Measurements from ENCODE around the gene CRIP1.

Gene CRIP1

GRCh38 chr14:105465209-105466031, 21.3 kb upstream of the CRIP1 start:
- Histone ChIP-seq H3K36me3 (peaks cover 28 to 80% (median 71%) of the 10 kb centered on the region in 3 donors), H3K4me1 (peaks cover 0 to 54% (median 32%) of the 10 kb centered on the region in 4 donors), H3K4me3 (no peak overlapping the region), H3K27me3 (no peaks in the 10 kb centered on the region), H3K27ac (peak overlapping the region; percentile 13 to 97), H3K9me3 (no peaks in the 10 kb centered on the region)
- intact Hi-C loops (cut with DNase I; ENCODE audit: low total_unique reads): no loop called here
- TF ChIP-seq, protein P1, sequence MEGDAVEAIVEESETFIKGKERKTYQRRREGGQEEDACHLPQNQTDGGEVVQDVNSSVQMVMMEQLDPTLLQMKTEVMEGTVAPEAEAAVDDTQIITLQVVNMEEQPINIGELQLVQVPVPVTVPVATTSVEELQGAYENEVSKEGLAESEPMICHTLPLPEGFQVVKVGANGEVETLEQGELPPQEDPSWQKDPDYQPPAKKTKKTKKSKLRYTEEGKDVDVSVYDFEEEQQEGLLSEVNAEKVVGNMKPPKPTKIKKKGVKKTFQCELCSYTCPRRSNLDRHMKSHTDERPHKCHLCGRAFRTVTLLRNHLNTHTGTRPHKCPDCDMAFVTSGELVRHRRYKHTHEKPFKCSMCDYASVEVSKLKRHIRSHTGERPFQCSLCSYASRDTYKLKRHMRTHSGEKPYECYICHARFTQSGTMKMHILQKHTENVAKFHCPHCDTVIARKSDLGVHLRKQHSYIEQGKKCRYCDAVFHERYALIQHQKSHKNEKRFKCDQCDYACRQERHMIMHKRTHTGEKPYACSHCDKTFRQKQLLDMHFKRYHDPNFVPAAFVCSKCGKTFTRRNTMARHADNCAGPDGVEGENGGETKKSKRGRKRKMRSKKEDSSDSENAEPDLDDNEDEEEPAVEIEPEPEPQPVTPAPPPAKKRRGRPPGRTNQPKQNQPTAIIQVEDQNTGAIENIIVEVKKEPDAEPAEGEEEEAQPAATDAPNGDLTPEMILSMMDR (IDR thresholded peaks at IDR 0.05): no peak
- DNase-seq: no peak

GRCh38 chr14:105466531-105467248, 20.0 kb upstream of the CRIP1 start:
- H3K27ac ChIP-seq: peak overlapping the region; percentile 97 to 98
- intact Hi-C loops (cut with DNase I; ENCODE audit: low total_unique reads): no loop called here
- H3K36me3 ChIP-seq: peaks cover 17 to 68% (median 58%) of the 10 kb centered on the region in 3 donors
- H3K27me3 ChIP-seq: no peaks in the 10 kb centered on the region
- TF ChIP-seq, protein P1 (IDR thresholded peaks at IDR 0.05): no peak
- no peaks in the 10 kb centered on the region for H3K9me3 ChIP-seq
- DNase-seq: no peak
- H3K4me3 ChIP-seq: no peak overlapping the region
- peaks cover 0 to 67% (median 45%) of the 10 kb centered on the region in 4 donors for H3K4me1 ChIP-seq

DNA sequence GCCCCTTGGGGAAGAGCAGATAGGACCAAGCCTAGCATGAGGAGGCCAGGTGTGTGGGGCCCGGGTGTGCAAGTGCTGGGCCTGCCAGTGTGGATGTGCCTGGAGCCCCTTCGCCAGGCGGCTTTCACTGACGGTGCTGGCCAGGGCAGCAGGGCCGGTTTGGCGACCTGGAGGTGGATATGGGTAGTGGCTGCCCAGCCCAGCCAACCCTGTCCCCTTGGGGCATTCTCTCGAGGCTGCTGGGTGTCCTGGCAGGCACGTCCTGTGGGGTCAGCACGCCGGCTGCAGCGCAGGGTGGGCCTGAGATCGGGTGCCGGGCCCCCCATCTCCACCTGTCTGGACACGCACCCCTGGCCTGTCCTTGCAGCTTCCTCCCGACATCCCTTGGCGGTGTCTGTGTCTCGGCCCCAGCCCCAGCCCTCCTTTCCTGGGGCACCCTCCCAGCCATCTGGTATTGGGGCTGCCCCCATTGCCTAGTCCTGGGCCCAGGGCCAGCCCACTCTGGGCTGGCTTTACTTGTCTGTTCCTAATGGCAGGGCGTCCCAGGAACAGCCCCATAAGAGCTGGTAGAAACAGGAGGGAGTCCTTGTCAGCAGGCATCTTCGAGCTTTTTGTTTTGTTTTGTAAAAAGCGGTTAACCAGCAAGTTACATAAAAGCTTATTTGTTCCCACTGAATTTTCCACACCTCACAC, 19.3 kb upstream of the CRIP1 start:
- peak overlapping the region; percentile 97 to 98 for H3K27ac ChIP-seq
- TF ChIP-seq, protein P1 (IDR thresholded peaks at IDR 0.05): no peak
- H3K27me3 ChIP-seq: no peaks in the 10 kb centered on the region
- intact Hi-C loops (cut with DNase I; ENCODE audit: low total_unique reads): no loop called here
- no peak for DNase-seq
- H3K9me3 ChIP-seq: no peaks in the 10 kb centered on the region
- peaks cover 4 to 74% (median 52%) of the 10 kb centered on the region in 4 donors for H3K4me1 ChIP-seq
- peaks cover 17 to 61% (median 51%) of the 10 kb centered on the region in 3 donors for H3K36me3 ChIP-seq
- no peak overlapping the region for H3K4me3 ChIP-seq

GRCh38 chr14:105467942-105468471, 18.7 kb upstream of the CRIP1 start:
- TF ChIP-seq, protein P1 (IDR thresholded peaks at IDR 0.05): no peak
- Histone ChIP-seq H3K27me3 (no peaks in the 10 kb centered on the region), H3K36me3 (peaks cover 17 to 55% (median 45%) of the 10 kb centered on the region in 3 donors), H3K27ac (peak overlapping the region; percentile 97 to 98), H3K9me3 (no peaks in the 10 kb centered on the region), H3K4me3 (no peak overlapping the region), H3K4me1 (peaks cover 6 to 80% (median 58%) of the 10 kb centered on the region in 4 donors)
- no peak for DNase-seq
- intact Hi-C loops (cut with DNase I; ENCODE audit: low total_unique reads): no loop called here

DNA sequence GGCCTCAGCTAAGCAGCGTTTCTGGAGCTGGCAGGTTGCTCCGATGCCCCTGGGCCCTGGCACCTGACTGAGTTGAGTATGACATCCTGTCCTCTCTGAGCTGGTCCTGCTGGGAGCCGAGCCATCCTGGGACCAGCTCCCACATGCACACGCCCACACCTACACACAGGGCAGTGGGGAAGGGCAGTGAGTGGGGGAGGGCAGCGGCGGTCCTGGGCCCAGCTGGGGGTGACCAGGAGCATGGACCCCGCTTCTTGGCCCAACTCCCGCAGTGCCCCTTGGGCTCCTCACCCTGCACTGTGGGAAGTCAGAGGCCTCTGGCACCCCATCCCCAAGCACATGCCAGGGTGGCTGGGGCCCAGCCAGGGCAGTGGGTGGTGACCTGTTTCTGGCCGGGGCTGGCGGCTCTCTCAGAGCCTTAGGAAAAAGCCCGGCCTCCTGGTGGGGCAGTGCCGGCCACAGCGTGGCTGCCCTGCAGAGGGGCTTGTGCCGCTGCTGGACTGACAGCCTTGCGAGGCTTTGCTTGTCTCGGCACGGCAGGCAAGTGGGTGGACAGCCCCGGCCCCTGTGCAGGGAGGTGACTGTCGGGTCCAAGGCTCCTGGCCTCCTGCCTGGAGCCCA, 18.0 kb upstream of the CRIP1 start:
- peak in 1 of 2 donors; percentile 92 for DNase-seq
- TF ChIP-seq, protein P1 (IDR thresholded peaks at IDR 0.05): peak in 1 of 2 experiments; percentile 16
- H3K36me3 ChIP-seq: peaks cover 10 to 47% (median 38%) of the 10 kb centered on the region in 3 donors
- intact Hi-C loops (cut with DNase I; ENCODE audit: low total_unique reads): no loop called here
- peaks cover 12 to 87% (median 65%) of the 10 kb centered on the region in 4 donors for H3K4me1 ChIP-seq
- H3K9me3 ChIP-seq: no peaks in the 10 kb centered on the region
- H3K27me3 ChIP-seq: no peaks in the 10 kb centered on the region
- H3K27ac ChIP-seq: peak overlapping the region; percentile 97 to 98
- no peak overlapping the region for H3K4me3 ChIP-seq
